Activated naive CD4-positive, alpha-beta T cell treated with anti-CD3 and anti-CD28 coated beads, Interleukin-2, amount 50 U/mL, for 72 hours (primary cell): Measurements from ENCODE around the gene MEIS1. TPM values are rescaled to one million over a fixed set of nuclear protein-coding genes. Genes with fewer than 3 reads are reported as not detected.
A peak's percentile ranks its signal among the peaks of the same experiment; 100 is the strongest.

Experiments used
- ATAC-seq, 2 donors: fragments of 150-1000 bp; cut with Tn5 transposase; 2 replicates each; pipeline ENCODE4 v1.10.0; 2021; ENCODE audit warnings: mild to moderate bottlenecking in 2 of 2, moderate library complexity in 2 of 2
- DNase-seq, 2 donors: peaks; one replicate each; pipeline ENCODE4 v3.0.0; 2021 to 2022; ENCODE audit warnings: low spot score in 2 of 2
- H3K27ac Mint-ChIP-seq, 2 donors: one replicate each; pipeline ENCODE4 v1.8.0; 2022; ENCODE audit warnings: mild to moderate bottlenecking in 2 of 2, mixed read lengths in 2 of 2
- H3K36me3 Mint-ChIP-seq, 2 donors: one replicate each; pipeline ENCODE4 v1.8.0; 2022; ENCODE audit warnings: mixed read lengths in 2 of 2
- H3K9me3 Mint-ChIP-seq, 2 donors: one replicate each; pipeline ENCODE4 v1.8.0; 2022; ENCODE audit warnings: mixed read lengths in 2 of 2
- total RNA-seq, 2 donors: library from RNA; stranded (reverse); gene quantifications; one replicate each; pipeline ENCODE4 v1.2.3, GENCODE V29; 2022

MEIS1 gene
- total RNA-seq, 2 donors from 2014 or later: not detected

- ATAC-seq: no peak
- DNase-seq: no peak
- Mint-ChIP-seq H3K36me3 (no peaks in the 10 kb centered on the region), H3K27ac (no peak overlapping the region), H3K9me3 (no peaks in the 10 kb centered on the region)
Observed at GRCh38 chr2:66501267-66501666, 66.3 kb downstream of the MEIS1 start.

- Mint-ChIP-seq H3K9me3 (no peaks in the 10 kb centered on the region), H3K27ac (no peak overlapping the region), H3K36me3 (no peaks in the 10 kb centered on the region)
- ATAC-seq: no peak
- no peak for DNase-seq
Observed at GRCh38 chr2:66506265-66506664, 71.3 kb downstream of the MEIS1 start.

- Mint-ChIP-seq H3K36me3 (no peaks in the 10 kb centered on the region), H3K9me3 (no peaks in the 10 kb centered on the region), H3K27ac (no peak overlapping the region)
- ATAC-seq (no peak), DNase-seq (no peak)
Observed at GRCh38 chr2:66507673-66508201, 72.8 kb downstream of the MEIS1 start.

GRCh38 chr2:66508484-66509071, 73.7 kb downstream of the MEIS1 start:
- no peak for ATAC-seq
- no peak for DNase-seq
- Mint-ChIP-seq H3K27ac (no peak overlapping the region), H3K36me3 (no peaks in the 10 kb centered on the region), H3K9me3 (no peaks in the 10 kb centered on the region)

GRCh38 chr2:66509326-66509811, 74.4 kb downstream of the MEIS1 start:
- no peaks in the 10 kb centered on the region for H3K9me3 Mint-ChIP-seq
- no peak for ATAC-seq
- DNase-seq: no peak
- H3K36me3 Mint-ChIP-seq: no peaks in the 10 kb centered on the region
- H3K27ac Mint-ChIP-seq: no peak overlapping the region

- H3K9me3 Mint-ChIP-seq: peaks cover 0 to 4% of the 10 kb centered on the region in 2 donors
- no peaks in the 10 kb centered on the region for H3K36me3 Mint-ChIP-seq
- H3K27ac Mint-ChIP-seq: no peak overlapping the region
- ATAC-seq: no peak
- DNase-seq: no peak
Observed at GRCh38 chr2:66512626-66513025, 77.7 kb downstream of the MEIS1 start.

GRCh38 chr2:66515743-66516142, 80.8 kb downstream of the MEIS1 start:
- H3K9me3 Mint-ChIP-seq: peaks cover 0 to 4% of the 10 kb centered on the region in 2 donors
- H3K36me3 Mint-ChIP-seq: no peaks in the 10 kb centered on the region
- ATAC-seq: no peak
- no peak overlapping the region for H3K27ac Mint-ChIP-seq
- no peak for DNase-seq

- ATAC-seq (no peak), DNase-seq (no peak)
- peaks cover 0 to 4% of the 10 kb centered on the region in 2 donors for H3K9me3 Mint-ChIP-seq
- H3K36me3 Mint-ChIP-seq: no peaks in the 10 kb centered on the region
- peak overlapping the region in 1 of 2 donors; percentile 7 for H3K27ac Mint-ChIP-seq
Observed at GRCh38 chr2:66516499-66516898, 81.6 kb downstream of the MEIS1 start.

GRCh38 chr2:66517772-66518171, 82.8 kb downstream of the MEIS1 start:
- peaks cover 0 to 4% of the 10 kb centered on the region in 2 donors for H3K9me3 Mint-ChIP-seq
- H3K36me3 Mint-ChIP-seq: no peaks in the 10 kb centered on the region
- H3K27ac Mint-ChIP-seq: no peak overlapping the region
- ATAC-seq (no peak), DNase-seq (no peak)

- H3K36me3 Mint-ChIP-seq: no peaks in the 10 kb centered on the region
- peaks cover 0 to 4% of the 10 kb centered on the region in 2 donors for H3K9me3 Mint-ChIP-seq
- H3K27ac Mint-ChIP-seq: no peak overlapping the region
- ATAC-seq (no peak), DNase-seq (no peak)
Observed at GRCh38 chr2:66519264-66519843, 84.4 kb downstream of the MEIS1 start.

GRCh38 chr2:66521291-66521922, 86.5 kb downstream of the MEIS1 start:
- no peaks in the 10 kb centered on the region for H3K36me3 Mint-ChIP-seq
- ATAC-seq: no peak
- peaks cover 0 to 2% of the 10 kb centered on the region in 2 donors for H3K9me3 Mint-ChIP-seq

GRCh38 chr2:66522611-66523376, 87.9 kb downstream of the MEIS1 start:
- H3K9me3 Mint-ChIP-seq: no peaks in the 10 kb centered on the region
- ATAC-seq (no peak), DNase-seq (no peak)
- no peak overlapping the region for H3K27ac Mint-ChIP-seq
- H3K36me3 Mint-ChIP-seq: no peaks in the 10 kb centered on the region

More at GRCh38 chr2:66521291-66521922, 86.5 kb downstream of the MEIS1 start:
- H3K27ac Mint-ChIP-seq: no peak overlapping the region
- DNase-seq: no peak

GRCh38 chr2:66523377-66523969, 88.5 kb downstream of the MEIS1 start:
- Mint-ChIP-seq H3K27ac (no peak overlapping the region), H3K36me3 (no peaks in the 10 kb centered on the region), H3K9me3 (peaks cover 0 to 2% of the 10 kb centered on the region in 2 donors)
- no peak for DNase-seq
- ATAC-seq: no peak

GRCh38 chr2:66523990-66524389, 89.1 kb downstream of the MEIS1 start:
- ATAC-seq (no peak), DNase-seq (no peak)
- no peaks in the 10 kb centered on the region for H3K36me3 Mint-ChIP-seq
- peaks cover 0 to 7% of the 10 kb centered on the region in 2 donors for H3K9me3 Mint-ChIP-seq
- H3K27ac Mint-ChIP-seq: no peak overlapping the region

GRCh38 chr2:66525606-66526005, 90.7 kb downstream of the MEIS1 start:
- no peak overlapping the region for H3K27ac Mint-ChIP-seq
- H3K9me3 Mint-ChIP-seq: peaks cover 5 to 13% of the 10 kb centered on the region in 2 donors
- no peaks in the 10 kb centered on the region for H3K36me3 Mint-ChIP-seq
- DNase-seq (no peak), ATAC-seq (no peak)

- ATAC-seq (no peak), DNase-seq (no peak)
- Mint-ChIP-seq H3K27ac (no peak overlapping the region), H3K9me3 (peaks cover 5 to 13% of the 10 kb centered on the region in 2 donors), H3K36me3 (no peaks in the 10 kb centered on the region)
Observed at GRCh38 chr2:66526180-66526579, 91.3 kb downstream of the MEIS1 start.
